GM18870 (cell line): ENCODE data around the gene KIAA0930.

Experiments
- ATAC-seq: cut with Tn5 transposase; IDR thresholded peaks from one replicate; pipeline ENCODE4 v1.9.1; 2021; ENCODE audit warnings: moderate library complexity; ENCODE audit not compliant: unreplicated experiment

The KIAA0930 gene

GRCh38 chr22:45238957-45239680 lies 1.6 kb downstream of the KIAA0930 start:
- no peak for ATAC-seq

- ATAC-seq = no peak
Observed at GRCh38 chr22:45238076-45238956, 2.4 kb downstream of the KIAA0930 start.

GRCh38 chr22:45237065-45237990 lies 3.4 kb downstream of the KIAA0930 start:
- no peak for ATAC-seq

GRCh38 chr22:45235851-45236342 lies 4.8 kb downstream of the KIAA0930 start:
- no peak for ATAC-seq

DNA sequence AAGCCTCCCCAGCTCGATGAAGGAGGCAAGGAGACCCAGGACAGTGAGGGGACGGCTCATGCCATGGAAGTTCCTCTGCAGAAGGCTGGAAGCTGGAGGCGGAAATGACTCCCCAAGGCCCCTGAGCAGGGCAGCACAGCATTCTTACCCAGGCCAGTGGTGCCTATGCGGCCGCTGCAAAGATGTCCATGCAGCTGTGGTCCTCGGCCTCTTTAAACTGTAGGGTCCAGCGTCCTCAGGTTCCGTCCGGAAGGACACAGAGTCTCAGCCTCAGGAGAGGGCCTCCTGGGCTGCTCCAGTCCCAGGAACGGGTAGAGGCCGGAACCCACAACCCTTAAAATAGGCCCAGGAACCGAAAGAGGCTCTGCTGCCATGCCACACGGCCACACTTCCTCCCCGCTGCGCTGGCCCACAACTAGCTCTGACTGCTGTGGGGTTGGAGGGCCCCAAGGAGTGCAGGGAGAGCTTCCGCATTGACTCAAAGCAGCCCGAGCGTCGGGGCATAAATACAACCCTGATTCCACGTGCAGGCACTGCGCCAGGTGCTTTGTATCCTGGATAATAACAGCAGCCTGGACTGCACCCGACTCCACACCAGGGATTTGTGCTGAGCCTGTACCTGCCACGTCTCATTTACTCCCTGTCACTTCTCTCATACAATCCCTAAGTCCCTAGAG lies 5.5 kb downstream of the KIAA0930 start:
- ATAC-seq = peak; percentile 61

GRCh38 chr22:45233827-45234226 lies 6.9 kb downstream of the KIAA0930 start:
- ATAC-seq = no peak

DNA sequence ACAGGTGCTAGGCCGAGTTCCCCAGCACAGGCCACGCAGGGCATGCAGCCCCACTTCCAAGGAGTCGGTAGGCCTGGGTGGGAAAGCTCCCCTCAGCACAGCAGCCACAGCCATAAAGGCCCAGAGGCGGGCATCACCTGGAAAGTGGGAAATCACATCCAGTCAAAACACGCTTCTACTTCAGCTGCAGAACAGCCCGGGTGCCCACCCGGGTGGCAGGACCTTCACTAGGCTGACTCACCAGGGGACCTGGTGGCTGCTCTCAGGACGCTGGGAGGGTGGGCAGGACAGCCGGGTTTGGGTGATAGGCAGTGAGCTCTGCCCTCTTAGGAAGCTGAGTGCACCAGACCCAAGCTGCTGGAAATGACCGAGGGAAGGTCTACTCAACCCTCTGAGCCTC lies 7.3 kb downstream of the KIAA0930 start:
- ATAC-seq = no peak

DNA sequence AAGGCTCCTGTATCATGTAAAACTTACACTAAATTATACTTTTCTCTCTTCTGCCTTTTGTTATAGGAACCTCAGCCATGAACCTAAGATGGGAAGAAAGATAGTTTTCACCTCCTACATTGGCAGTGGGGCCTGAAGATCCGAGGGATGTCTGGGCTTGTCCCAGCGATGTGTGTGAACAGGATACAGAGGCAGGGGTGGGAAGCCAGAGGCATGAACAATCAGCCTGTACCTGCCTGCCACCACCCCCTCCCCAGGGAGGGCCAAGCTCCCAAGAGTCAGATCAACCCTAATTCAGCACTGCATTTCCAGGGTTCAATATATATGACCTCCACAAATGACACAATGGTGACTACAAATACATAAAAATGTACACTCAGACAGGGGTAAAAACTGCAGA lies 9.4 kb downstream of the KIAA0930 start:
- ATAC-seq = no peak

DNA sequence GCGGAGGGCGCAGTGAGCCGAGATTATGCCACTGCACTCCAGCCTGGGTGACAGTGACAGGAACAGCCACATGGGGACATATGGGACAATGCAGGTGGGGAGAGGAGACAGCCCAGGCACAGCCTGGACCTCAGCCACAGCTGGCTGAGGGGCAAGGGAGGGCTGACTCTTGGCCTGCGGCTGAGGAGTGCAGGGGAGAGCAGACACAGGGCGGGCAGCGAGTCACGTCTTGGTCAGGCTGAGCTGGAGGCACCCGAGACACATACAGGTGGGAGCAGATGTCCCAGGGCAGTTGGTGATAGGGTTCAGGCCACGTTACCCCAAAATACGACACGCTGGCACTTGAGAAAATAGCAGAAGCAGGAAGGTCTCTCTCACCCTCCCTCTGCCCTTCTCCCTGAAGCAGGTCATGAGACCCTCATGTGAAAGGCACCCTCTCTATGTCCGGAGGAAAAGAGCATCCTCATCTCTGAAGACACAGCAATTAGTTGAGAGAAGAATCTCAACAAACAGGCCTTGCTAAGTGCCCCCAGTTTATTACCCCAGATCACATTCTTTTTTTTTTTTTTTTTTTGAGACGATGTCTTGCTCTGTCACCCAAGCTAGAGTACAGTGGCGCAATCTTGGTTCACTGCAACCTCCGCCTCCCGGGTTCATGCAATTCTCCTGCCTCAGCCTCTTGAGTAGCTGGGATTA lies 10.5 kb downstream of the KIAA0930 start:
- no peak for ATAC-seq

- no peak for ATAC-seq
Observed at GRCh38 chr22:45229181-45229580, 11.5 kb downstream of the KIAA0930 start.

DNA sequence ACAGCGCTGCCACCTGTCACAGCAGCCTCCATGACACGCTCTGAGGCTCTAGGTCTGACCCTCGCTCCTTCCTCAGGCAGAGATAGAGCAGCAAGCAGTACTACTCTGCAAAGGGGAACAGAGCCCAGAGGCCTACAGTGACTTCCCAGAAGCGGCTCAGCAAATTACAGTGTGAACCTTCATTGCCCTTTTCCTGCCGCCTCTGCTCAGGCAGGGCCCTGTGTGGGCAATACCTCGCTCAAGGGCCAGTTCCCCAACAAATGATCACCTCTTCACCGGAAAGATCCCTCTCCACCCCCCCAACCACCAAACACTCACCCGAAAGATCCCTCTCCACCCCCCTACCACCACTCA lies 12.3 kb downstream of the KIAA0930 start:
- no peak for ATAC-seq

GRCh38 chr22:45227645-45228400 lies 12.9 kb downstream of the KIAA0930 start:
- ATAC-seq = no peak

GRCh38 chr22:45226503-45227186 lies 14.0 kb downstream of the KIAA0930 start:
- ATAC-seq = no peak

DNA sequence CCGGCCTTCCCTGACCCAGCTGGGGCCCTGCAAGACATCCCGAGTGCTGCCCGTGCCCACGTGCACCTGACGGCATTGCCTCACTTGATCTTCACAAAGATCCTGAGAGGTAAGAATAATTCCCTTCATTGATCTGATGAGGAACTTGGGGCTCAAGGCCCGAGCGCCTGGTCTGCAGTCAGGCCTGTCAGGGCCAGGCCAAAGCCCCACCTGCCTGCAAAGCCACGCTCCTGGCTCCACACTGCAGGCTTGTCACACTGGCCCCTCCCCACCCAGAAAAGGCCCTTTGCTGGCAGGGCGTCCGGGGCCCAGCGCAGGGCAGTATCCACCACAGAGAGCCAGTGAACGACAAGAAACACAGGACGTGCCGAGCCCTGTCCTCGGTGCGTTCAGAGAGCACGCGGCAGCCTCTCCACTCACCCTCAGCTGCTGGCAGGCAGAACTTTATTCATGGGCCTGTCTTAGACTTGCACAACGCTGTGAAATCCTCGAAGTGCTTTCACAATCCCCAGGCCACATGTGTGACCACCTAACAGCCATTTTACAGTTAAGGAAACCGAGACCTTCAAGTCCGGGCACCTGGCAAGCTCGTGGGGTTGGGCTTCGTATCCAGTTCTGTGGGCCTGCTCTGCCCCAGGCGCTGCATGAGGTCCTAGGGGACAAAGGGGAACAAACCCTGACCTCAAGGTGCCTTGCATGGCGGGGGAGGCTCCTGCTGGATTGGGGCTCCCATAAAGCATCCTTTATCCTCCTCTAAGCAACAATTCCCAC lies 14.8 kb downstream of the KIAA0930 start:
- no peak for ATAC-seq

DNA sequence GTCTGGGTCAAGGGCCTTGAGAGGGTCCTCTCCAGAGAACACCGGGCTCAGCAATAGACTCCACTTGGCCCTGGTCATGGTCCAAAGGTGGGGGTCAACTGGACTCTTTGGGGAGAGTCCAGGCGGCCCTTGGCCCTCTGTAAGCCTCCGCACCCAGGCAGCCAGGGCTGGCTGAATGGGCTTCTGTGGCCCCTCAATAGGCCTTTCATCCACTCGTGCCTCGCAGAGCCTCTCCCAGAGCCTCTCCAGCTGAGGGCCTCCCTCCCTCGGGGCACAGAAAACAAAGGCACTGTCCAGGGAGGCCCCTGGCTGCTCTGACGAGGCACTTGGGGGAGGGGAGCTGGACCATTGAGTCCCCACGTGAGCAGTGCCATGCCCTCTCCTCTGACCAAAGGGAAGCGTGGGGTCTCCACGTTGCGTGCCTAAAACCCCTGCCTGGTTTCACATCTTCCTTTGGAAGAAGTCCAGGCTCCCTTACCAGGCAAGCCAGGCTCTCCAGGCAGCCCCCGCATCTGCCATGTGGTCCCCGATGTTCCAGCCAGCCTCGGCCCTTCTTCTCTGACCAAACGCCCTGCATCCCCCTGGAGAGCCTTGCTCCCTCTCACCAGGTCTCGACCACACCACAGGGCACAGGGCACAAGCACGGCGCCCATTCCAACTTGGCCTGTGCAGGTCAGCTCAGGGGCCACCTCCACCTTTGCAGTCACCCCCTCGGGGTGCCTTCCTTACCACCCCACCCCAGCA lies 15.5 kb downstream of the KIAA0930 start:
- ATAC-seq = no peak

DNA sequence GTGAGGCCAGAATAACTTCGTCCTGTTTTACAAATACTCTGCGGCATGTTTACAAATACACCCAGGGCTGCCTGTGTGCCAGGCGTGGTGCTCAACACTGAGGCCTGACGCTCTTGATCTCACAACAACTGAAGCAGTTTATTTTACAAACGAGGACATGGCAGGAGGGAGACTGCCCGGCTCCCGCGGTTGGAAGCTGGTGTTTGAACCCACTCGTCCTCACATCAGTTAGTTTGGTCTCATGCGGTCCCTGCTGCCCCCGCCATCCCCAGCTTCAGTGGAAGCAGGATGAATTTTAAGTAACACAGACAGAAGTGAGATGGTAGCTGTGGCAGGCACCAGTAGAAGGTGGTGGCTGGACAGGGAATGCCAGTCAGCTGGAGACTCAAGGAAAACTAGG lies 16.4 kb downstream of the KIAA0930 start:
- ATAC-seq = no peak
